T-helper 9 cell (primary cell): ENCODE measurements around the gene CERK.

Experiments
- DNase-seq: peaks from one replicate; pipeline ENCODE4 v3.0.0-alpha.2; 2020

Gene CERK

DNA sequence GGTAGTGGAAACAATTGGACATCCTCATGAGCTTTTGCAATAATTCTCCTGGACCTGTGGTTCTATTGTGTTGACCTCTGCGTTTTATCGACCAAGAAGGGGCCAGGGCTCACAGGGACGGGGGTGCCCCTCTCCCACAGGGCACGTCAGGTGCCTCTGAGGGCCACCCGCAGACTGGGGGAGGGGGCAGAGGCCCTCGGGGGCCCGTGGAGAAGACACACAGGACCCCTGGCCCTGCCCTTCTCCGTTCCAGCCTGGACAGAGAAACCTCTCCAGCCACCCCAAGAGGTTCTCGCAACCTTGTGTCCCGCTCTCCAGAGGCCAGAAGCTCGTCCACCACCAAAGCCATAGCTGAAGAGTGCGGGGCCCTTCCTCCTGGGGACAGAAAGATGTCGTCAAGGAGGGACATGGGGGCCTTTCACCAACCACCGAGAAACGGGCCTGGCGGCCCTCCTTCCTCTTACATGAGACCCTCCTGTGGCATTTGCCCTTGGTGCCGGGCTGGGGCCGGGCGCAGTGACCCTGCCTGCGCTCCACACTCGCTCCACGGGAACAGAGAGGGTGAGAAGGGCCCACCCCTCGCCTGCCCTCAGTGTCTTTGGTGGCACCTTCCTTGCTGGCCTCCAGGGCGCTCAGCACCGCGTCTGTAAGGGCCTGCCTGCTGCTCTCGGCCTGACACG is 60.6 kb downstream of the CERK start:
- DNase-seq = no peak

DNA sequence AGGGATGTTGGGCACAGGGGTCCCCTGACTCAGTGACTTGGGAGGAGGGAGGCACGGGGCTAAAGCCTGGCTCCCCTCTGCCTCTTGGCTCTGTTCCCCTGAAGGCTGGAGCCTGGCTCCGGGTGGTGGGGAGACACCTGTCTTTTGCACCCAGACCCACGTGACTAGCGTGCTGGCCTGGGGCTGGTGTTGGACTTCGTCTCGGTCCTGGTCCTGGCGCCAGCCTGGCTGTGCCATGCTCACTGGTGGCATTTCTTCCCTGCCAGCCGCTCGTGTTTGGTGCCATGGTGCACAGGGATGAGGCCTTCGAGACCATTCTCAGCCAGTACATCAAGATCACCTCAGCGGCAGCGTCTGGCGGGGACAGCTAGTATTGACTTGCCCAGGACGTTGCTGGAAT is 61.2 kb downstream of the CERK start:
- no peak for DNase-seq

DNA sequence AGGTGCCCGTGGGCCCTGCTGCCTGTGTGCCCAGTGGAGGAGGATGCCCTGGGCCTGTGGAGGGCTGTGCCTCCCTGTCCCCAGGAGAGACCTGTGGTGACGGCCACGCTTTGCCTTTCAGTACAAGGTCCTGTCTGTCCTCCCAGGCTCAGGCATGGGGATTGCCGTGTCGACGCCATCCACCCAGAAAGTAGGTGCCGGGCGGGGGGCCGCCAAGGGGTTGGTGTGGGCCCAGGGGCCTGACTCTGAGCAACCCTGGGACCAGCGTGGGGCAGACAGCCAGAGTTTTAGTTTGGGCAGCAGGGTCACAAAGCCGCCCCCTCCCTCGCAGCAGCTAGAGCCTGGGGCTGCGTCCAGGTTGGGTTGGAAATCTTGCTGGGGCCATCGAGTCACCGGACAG is 61.6 kb downstream of the CERK start:
- no peak for DNase-seq

DNA sequence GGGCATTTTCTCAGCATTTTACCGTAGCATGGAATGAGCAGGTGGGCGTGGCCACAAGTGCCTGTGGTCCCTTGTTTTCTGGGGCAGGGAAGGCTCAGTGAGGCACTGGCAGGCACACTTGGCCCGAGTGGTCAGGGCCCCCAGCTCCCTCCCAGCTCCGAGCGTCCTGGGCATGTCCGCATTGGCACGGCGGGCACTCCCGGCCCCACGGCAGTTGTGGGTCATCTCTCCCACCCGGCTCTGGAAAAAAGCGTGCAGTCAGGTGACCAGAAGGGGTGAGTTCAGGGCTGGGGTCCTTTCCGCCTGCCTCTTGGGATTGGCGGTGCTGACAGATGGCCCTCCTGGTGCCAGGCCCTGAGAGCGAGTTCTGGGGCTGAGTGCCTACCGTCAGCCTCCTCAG is 62.1 kb downstream of the CERK start:
- no peak for DNase-seq

DNA sequence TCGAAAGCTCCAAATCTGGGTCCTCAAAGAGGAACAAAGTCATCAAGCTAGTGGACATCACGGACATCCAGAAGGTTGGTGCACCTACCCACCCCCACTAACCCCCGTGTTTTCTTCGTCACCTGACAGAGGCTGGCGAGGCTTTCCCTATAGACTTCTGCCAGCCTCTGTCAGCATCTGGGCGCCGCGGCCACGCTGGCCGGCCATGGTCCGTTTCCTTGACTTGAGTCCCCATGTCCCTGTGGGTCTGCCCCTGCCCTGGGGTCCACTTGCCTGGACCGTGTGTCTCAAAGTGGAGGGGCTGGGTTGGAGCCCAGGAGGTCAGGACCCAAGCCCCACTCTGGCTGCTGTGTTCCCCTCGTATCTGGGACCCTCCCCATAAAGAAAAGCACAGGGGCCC is 62.6 kb downstream of the CERK start:
- DNase-seq = no peak

DNA sequence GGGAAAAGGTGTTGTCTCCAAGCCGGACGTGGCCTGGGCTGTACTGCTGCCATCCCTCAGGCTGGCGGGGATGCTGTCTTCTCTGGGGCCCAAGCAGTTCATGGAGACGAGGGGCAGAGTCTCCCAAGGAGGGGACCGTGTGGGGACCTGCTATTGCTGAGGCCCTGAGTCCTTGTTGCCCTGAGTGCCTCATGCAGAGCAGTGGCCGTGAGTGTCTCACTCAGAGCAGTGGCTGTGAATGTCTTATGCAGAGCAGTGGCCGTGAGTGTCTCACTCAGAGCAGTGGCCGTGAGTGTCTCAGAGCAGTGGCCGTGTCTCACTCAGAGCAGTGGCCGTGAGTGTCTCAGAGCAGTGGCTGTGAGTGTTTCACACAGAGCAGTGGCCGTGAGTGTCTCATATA is 63.1 kb downstream of the CERK start:
- no peak for DNase-seq

DNA sequence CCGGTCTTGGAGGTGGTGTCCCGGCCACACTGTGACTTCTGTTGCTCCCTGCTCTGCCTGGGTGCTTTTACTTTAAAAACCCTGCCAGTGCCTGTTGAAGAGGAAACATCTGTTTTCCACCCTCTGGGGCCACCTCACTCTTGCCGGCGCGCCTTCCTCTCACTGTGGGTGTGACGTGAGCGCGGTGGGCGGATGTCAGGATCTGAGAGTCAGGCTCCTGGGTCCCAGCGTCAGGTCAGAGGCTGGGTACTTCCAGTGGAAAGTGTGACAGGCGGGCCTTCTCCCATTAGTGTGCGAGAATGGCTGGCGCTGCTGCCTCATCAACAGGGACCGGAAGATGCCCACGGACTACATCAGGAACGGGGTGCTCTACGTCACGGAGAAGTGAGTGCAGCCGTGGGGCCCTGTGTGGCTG is 63.7 kb downstream of the CERK start:
- peak; percentile 85 for DNase-seq

DNA sequence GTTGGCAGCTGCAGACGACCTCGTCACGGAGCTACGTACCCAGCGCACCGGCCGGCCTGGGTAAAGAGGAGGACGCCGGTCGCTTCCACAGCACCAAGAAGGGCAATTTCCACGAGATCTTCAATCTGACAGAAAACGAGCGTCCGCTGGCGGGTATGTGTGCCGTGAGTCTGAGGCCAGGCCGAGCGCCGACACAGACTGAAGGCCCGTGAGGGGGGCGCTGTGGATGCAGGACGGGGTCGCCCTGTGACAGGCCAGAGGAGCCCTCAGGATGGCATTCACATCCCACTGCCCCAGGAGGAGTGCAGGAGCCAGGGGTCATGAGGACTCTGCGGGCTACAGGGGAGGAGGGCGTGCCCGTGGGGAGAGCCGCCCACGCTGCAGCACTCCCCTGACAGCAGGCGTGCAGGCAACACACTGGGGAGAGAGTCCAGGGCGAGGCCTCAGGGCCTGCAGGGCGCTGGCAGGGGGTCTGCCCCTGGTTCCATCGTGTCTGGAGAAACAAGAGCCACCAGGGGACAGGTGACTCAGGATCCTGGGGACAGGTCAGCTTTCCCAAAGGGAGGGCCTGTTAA is 64.3 kb downstream of the CERK start:
- peak; percentile 10 for DNase-seq

DNA sequence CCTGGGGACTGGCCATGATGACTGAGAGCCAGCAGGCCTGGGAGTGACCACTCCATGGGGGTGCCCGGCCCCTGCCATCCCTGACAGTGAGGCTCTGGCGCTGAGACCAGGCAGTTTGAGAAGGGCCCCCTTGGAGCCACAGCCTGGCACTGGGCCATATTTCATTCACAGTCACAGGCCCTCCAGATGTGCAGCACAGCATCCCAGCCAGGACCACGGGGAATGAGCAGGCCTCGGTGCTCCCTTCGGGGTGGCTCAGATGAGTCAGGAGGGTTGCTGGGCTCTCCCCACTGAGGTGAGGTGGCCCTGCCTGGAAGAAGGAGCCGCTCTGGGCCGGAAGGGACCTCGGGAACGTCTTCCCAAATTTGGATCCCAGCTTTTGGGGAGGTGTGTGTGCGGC is 64.8 kb downstream of the CERK start:
- DNase-seq = no peak

DNA sequence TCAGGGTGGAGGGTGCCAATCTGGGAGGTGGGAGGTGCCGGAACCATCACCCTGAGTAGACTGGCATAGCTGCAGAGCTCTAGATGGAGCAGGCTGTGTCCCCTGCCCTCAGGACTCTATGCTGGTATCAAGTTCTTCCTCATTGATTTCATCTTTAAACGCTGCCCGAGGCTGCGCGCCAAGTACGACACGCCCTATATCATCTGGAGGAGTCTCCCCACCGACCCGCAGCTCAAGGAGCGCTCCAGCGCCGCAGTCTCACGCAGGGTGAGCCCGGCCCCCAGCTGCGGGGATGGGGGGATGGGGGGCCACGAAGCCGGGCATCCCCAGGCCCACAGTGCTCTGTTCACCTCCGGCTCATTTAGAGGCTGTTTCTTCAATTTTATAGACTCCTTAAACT is 65.3 kb downstream of the CERK start:
- DNase-seq = no peak

DNA sequence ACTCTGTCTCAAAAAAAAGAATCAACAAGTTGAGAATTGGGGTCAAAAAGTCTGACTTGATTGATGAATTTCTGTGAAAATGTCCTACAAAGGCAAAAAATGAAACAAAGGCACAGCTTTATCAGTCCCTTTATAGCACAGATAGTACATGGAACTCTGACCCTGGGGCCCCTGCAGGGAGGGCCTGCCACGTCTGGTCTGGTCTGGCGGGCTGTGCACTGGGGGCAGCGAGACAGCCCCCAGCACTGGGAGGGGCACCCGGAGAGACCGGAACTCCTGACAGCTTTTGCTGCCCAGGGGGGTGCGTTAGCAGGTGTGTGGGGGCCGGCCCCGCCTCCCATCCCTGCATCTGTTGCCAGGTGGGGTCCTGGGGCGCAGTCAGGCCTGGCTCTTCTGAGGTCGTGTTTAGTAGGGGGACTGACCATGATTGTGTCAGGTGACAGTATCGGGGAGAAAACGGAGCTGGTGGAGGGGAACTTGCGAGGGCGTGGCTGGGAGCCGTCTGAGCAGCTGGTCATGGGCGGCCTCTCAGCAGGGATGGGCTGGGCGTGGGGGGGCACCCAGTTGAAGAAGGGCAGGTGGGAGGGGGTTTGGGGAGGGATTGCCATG is 66.1 kb downstream of the CERK start:
- DNase-seq = no peak

DNA sequence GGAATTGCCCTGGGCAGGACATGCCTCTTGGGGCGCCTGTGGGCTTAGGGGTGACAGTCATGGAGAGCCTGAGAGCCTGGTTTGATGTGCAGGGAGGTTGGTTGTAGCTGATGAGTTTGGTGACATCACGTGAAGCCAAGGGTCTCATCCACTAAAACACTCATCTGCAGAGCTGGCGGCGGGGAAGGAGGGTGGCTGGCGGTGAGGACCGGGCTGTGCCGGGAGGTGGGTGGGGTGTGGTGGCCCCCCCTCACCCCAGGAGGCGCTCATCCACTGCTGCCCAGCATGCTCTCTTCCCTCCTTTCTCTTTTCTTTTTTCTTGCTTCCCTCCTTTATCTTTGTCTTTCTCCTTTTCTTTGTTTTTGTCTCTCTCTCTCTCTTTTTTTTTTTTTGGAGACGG is 68.9 kb downstream of the CERK start:
- DNase-seq = no peak

DNA sequence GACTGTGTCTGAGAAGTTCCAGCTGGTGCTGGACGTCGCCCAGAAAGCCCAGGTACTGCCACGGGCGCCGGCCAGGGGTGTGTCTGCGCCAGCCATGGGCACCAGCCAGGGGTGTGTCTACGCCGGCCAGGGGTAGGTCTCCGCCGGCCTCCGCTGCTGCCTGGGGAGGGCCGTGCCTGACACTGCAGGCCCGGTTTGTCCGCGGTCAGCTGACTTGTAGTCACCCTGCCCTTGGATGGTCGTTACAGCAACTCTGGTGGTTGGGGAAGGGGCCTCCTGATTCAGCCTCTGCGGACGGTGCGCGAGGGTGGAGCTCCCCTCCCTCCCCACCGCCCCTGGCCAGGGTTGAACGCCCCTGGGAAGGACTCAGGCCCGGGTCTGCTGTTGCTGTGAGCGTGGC is 69.9 kb downstream of the CERK start:
- DNase-seq = no peak

DNA sequence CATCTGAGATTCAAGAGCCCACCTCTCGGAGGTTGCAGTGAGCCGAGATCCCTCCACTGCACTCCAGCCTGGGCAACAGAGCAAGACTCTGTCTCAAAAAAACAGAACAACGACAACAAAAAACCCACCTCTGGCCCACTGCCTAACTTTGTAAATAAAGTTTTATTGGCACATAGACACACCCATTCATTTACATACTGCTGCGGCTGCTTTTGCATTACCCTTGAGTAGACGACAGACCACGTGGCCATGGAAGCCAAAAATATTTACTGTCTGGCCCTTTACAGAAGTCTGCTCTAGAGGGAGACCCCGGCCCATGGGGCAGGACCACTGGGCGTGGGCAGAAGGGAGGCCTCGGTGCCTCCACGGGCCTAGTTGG is 70.8 kb downstream of the CERK start:
- no peak for DNase-seq

DNA sequence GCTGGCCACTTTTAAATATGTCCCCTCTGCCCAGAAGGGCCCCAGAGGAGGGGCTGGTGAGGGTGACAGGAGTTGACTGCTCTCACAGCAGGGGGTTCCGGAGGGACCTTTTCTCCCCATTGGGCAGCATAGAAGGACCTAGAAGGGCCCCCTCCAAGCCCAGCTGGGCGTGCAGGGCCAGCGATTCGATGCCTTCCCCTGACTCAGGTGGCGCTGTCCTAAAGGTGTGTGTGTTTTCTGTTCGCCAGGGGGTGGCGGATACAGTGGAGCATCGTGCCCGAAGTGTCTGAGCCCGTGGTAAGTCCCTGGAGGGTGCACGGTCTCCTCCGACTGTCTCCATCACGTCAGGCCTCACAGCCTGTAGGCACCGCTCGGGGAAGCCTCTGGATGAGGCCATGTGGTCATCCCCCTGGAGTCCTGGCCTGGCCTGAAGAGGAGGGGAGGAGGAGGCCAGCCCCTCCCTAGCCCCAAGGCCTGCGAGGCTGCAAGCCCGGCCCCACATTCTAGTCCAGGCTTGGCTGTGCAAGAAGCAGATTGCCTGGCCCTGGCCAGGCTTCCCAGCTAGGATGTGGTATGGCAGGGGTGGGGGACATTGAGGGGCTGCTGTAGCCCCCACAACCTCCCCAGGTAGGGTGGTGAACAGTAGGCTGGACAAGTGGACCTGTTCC is 71.3 kb downstream of the CERK start:
- DNase-seq = no peak

DNA sequence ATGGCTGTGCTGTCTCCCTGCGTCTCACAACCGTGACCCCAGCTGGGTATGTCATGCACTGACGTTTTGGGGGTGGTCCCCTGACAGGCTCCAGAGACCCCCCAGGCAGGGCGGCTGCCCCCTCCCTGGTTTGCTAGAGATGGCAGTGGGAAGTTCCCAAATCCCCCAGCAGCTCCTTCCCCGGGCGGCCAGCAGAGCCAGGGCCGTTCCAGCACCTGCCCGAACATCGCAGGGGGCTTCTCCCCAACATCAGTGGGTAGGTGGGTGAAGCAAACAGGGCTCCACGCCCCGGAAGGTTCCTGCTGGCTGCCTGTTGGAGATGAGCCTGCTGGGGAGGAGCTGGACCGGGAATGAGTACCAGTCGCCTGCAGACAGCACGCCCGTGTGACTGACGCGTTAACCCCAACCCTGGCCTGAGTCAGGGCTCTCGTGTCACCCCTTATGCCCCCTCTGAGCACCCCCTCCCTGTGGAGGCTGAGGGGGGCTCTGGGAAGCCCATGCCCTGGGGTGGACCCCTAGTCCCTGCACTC is 72.2 kb downstream of the CERK start:
- no peak for DNase-seq

DNA sequence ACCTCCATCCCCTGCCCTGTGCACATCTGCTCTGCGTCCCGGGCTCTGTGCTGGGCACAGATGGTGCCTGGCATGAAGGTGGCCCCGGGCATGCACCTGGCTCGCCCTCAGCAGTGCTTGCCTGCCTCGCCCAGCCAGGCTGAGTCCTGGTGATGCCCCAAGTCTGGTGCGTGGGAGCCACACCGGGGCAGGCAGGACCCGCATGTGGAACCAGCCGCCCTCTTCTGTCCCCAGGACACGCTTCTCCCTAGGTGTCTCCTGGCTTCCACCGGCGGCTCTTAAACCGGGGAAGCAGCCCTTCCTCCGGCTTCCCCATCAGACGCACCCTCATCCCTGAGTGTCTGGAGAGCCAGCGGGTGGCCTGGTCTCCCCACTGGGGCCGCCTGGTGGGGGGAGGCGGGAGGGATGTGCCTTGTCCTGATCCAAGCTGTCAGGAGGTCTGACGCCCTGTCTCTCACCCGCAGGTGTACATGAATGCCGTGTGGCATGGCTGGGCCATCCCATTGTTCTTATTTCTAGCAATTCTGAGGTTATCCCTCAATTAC is 72.8 kb downstream of the CERK start:
- DNase-seq = no peak

DNA sequence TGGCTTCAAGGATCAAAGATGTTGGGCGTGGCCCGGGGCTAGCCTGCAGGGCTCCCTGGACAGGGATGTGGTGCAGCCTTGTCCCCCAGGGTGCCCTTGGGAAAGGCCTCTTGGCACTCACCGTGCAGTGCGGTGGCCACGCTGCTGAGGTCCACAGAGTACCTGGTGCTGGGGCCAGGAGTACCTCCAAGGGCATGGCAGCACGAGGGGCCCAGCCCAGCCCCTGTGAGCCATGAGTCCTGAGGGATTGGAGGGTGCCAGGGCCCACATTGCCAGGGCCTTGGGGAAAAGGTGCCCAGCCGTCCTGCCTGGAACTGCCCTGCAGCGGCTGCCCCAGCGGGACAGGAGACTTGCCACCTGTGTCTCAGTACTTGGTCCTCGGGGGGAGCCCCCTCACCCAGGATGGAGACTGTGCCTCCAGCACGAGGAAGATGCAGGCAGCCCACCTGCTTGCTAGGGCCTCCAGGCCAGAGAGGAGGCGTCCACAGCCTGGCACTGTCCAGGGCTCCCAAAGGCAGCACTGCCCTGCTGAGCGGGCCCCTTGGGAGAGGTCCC is 73.7 kb downstream of the CERK start:
- DNase-seq = no peak

DNA sequence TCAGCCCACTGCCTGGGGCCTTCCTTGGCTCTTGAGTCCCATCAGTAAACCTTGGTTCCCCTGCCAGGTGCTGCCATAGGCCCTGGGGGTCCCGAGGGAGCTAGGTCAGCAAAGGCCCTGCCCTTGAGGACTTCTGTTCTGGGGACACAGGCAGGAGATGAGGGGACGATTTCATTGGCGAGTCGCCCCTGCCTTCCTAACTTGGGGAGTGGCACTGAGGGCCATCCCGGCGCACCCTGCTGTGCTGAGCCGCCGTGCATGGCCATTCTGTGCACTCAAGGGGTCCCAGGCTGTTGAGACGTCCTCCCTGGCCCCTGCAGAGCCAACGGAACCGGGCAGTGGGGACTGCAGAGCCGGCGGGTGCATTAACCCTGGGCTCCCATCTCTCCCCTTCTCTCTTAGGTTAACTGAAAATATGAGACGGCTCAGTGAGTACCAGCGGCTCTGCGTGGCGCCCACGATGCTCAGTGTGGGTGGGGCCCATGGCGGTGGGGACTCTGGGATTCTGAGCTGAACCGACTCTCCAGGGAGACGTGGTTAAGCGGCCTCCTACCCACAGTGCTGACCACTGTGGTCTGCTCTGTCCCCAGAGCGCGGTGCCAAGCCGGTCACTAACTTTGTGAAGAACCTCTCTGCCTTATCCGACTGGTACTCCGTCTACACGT is 74.5 kb downstream of the CERK start:
- DNase-seq = no peak

DNA sequence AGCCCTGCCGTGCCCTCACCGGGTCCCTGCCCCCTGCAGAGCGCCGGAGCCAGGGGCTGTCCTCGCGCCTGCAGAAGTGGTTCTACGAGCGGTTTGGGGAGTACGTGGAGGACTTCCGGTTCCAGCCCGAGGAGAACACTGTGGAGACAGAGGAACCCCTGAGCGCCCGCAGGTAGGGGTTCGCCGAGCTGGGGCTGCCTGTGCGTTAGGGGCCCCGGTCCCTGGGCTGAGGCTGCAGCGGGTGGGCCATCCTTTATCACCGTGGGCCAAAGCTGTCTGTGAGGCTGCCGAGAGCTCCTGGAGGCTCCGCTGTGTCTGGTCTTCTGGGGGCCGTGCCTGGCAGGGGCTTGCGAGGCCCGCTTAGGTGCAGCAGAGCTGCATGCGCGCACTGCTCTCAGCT is 75.1 kb downstream of the CERK start:
- DNase-seq = no peak

DNA sequence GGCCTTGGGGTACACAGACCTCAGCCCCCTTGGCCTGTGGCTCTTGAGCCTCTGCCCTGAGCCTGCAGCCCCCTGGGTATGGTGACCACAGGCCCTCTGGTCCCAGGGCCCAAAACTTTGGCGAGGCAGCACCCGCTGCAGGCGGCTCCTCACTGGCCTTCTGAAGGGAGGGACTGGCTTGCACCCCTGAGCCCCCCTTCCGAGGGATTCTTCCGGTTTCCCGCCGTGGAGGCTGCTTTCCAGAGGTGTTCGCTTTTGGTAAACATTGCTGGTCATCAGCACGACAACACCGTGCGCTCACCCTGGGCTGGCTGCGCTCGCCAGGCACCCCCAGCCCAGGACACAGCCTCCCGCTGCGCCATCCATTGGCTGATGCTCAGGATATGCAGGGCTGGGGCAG is 75.8 kb downstream of the CERK start:
- DNase-seq = no peak

DNA sequence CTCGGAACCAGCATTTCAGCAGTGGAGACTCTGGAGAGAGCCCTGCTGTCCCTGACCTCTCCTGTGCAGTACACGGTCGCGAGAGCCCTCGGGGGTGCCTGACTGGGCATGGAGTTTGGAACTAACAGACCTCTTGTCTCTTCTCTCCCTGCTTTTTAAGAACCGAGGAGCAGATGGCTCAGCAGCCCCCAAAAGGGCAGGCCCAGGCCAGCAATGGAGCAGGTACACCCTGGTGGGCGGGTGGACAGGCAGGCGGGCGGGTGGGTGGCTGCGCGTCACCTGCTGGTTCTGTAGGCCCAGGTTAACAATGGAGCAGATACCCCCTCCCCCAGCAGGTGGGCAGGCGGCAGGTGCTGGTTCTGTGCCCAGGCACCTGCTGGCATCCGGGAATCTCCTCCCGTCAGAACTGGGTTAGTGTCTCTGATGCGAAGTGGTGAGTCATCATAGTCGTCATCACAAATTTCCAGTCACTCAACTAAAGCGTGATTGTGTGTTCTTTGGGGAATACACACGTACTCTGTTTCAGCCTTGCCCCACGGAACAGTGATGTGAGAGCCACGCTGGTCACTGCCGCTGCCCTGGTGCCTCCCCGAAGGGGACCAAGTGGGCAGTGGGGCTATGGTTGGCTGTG is 76.7 kb downstream of the CERK start:
- peak; percentile 53 for DNase-seq
